Glutamatergic neuron (in vitro differentiated cells): ENCODE results near the gene PLSCR5. TPM values are rescaled to one million over a fixed set of nuclear protein-coding genes. Genes with fewer than 3 reads are reported as not detected.

Experiments used
- DNase-seq: peaks from one replicate; pipeline ENCODE4 v3.0.0; 2022
- H3K27ac Mint-ChIP-seq: one replicate; pipeline ENCODE4 v1.8.0; 2020; ENCODE audit warnings: mild to moderate bottlenecking, mixed read lengths, inconsistent platforms; ENCODE audit not compliant: unreplicated experiment
- H3K27me3 Mint-ChIP-seq: one replicate; pipeline ENCODE4 v1.8.0; 2020; ENCODE audit warnings: mild to moderate bottlenecking, moderate library complexity, mixed read lengths, inconsistent platforms; ENCODE audit not compliant: unreplicated experiment
- H3K36me3 Mint-ChIP-seq: one replicate; pipeline ENCODE4 v1.8.0; 2020; ENCODE audit warnings: mild to moderate bottlenecking, mixed read lengths, inconsistent platforms; ENCODE audit not compliant: unreplicated experiment
- H3K4me1 Mint-ChIP-seq: one replicate; pipeline ENCODE4 v1.8.0; 2020; ENCODE audit warnings: mild to moderate bottlenecking, low read depth, mixed read lengths, inconsistent platforms; ENCODE audit not compliant: unreplicated experiment
- H3K4me3 Mint-ChIP-seq: one replicate; pipeline ENCODE4 v1.8.0; 2020; ENCODE audit warnings: mild to moderate bottlenecking, mixed read lengths, inconsistent platforms; ENCODE audit not compliant: unreplicated experiment
- H3K9me3 Mint-ChIP-seq: one replicate; pipeline ENCODE4 v1.8.0; 2020; ENCODE audit warnings: mild to moderate bottlenecking, moderate library complexity, mixed read lengths, inconsistent platforms; ENCODE audit not compliant: unreplicated experiment
- total RNA-seq: library from RNA; stranded (reverse); fragmentation: NEBNext Ultra II Directional; extraction: Animal tissue kit (Norgen Biotek cat#: 25700); gene quantifications from one replicate; pipeline ENCODE4 v1.2.1, GENCODE V29; 2021; ENCODE audit not compliant: unreplicated experiment
- TF ChIP-seq, protein P1 (sequence below): fragments of 200-600 bp; sonication (generic); IDR thresholded peaks from one replicate; pipeline ENCODE4 v1.5.0; 2021; ENCODE audit not compliant: partially characterized antibody, unreplicated experiment

The PLSCR5 gene
- total RNA-seq, 1 donor from 2014 or later, result not detected

DNA sequence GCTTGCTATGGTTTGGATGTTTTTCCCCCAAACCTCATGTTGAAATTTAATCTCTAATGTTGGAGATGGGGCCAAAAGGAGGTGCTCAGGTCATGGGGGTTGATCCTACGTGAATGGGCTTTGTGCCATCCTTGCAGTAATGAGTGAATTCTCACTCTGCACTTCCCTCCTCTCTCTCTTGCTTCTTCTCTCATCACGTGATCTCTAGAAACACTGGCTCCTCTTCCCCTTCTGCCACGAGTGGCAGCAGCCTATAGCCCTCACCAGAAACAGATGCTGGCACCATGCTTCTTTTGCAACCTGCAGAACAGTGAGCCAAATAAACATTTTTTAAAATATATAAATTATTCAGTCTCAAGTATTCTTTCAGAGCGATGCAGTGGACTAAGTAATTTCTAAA lies 47.4 kb downstream of the PLSCR5 start:
- TF ChIP-seq, protein P1, sequence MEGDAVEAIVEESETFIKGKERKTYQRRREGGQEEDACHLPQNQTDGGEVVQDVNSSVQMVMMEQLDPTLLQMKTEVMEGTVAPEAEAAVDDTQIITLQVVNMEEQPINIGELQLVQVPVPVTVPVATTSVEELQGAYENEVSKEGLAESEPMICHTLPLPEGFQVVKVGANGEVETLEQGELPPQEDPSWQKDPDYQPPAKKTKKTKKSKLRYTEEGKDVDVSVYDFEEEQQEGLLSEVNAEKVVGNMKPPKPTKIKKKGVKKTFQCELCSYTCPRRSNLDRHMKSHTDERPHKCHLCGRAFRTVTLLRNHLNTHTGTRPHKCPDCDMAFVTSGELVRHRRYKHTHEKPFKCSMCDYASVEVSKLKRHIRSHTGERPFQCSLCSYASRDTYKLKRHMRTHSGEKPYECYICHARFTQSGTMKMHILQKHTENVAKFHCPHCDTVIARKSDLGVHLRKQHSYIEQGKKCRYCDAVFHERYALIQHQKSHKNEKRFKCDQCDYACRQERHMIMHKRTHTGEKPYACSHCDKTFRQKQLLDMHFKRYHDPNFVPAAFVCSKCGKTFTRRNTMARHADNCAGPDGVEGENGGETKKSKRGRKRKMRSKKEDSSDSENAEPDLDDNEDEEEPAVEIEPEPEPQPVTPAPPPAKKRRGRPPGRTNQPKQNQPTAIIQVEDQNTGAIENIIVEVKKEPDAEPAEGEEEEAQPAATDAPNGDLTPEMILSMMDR, result no peak
- Mint-ChIP-seq H3K4me3 (no peak overlapping the region), H3K9me3 (no peaks in the 10 kb centered on the region), H3K4me1 (no peaks in the 10 kb centered on the region), H3K27ac (no peak overlapping the region), H3K36me3 (no peaks in the 10 kb centered on the region), H3K27me3 (no peaks in the 10 kb centered on the region)
- DNase-seq, result no peak

DNA sequence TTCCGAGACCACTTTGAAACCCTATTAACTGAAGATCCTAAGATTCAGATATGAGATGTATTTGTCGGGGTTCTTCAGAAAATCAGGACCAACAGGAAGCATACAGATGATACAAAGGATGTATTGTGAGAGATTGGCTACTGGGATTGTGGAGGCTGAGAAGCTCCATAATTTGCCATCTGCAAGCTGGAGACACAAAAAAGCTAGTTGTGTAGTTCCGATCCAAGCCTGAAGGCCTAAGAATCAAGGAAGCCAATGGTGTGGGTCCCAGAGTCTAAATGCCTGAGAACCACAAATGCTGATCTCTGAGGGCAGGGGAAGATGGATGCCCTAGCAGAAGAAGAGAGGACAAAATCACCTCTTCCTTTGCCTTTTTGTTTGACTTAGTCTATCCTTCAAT lies 49.8 kb downstream of the PLSCR5 start:
- Mint-ChIP-seq H3K27me3 (no peaks in the 10 kb centered on the region), H3K9me3 (no peaks in the 10 kb centered on the region), H3K4me1 (no peaks in the 10 kb centered on the region), H3K4me3 (no peak overlapping the region), H3K27ac (no peak overlapping the region), H3K36me3 (no peaks in the 10 kb centered on the region)
- TF ChIP-seq, protein P1, result no peak
- DNase-seq, result no peak

DNA sequence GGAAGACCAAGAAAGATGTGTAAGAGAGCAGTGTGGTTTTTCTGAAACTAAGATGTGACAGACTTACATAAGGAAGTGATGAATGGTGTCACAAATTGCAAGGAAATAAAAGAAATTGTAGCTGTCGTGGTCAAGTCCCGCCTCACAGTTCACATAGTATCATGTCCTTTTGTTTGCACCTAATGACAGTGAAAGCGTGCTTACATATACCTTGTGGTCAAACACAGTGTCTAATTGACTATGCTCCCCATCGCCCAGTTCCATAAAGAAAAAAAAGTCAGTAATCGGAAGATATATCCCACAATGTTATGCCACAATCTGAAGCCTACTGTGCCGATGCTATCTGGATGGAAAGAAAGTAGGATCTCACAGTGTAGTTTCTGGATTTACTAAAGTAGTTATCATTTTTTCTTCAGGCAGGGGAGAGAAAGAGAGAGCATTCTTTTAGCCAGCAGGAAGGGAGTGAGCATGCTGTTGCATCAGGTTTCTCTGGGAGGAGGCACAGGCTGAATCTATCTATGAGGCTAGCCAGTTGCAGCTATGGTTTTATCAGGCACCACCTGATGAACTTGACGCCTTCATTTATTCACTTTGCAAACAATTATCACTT lies 50.9 kb downstream of the PLSCR5 start:
- TF ChIP-seq, protein P1, result no peak
- Mint-ChIP-seq H3K4me3 (no peak overlapping the region), H3K9me3 (no peaks in the 10 kb centered on the region), H3K4me1 (no peaks in the 10 kb centered on the region), H3K27me3 (no peaks in the 10 kb centered on the region), H3K27ac (no peak overlapping the region), H3K36me3 (no peaks in the 10 kb centered on the region)
- DNase-seq, result no peak

GRCh38 chr3:146550743-146551510 lies 54.2 kb downstream of the PLSCR5 start:
- no peak for DNase-seq

More at GRCh38 chr3:146550743-146551510, 54.2 kb downstream of the PLSCR5 start:
- Mint-ChIP-seq H3K27me3 (no peaks in the 10 kb centered on the region), H3K4me3 (no peak overlapping the region), H3K36me3 (no peaks in the 10 kb centered on the region), H3K27ac (no peak overlapping the region), H3K4me1 (no peaks in the 10 kb centered on the region), H3K9me3 (no peaks in the 10 kb centered on the region)
- TF ChIP-seq, protein P1, result no peak
